WTC11 (cell line): ENCODE results near the gene SELENOH. TPM values are rescaled to one million over a fixed set of nuclear protein-coding genes. Genes with fewer than 3 reads are reported as not detected.

Experiments
- ATAC-seq: fragments of 200-7000 bp; cut with Tn5 transposase; 2 replicates; pipeline ENCODE4 v1.10.0; 2021; ENCODE audit warnings: mild to moderate bottlenecking, moderate library complexity
- Bru-seq: library from RNA; stranded (reverse); fragments of 400-500 nt; gene quantifications from one replicate; lab custom pipeline; 2021; lab: Mats Ljungman, UMichigan
- CTCF ChIA-PET: fragments of 300-600 bp; sonication (Branson Sonifier 250); formaldehyde crosslinking; loops from one replicate; lab custom pipeline; 2021; ENCODE audit warnings: antibody characterized with exemption; lab: Charles Lee
- POLR2A ChIA-PET: fragments of 350-600 bp; sonication (Branson Sonifier 250); formaldehyde crosslinking; loops from one replicate; lab custom pipeline; 2021; ENCODE audit warnings: antibody characterized with exemption; lab: Charles Lee
- DNase-seq: peaks from one replicate; pipeline ENCODE4 v3.0.0; 2021; ENCODE audit warnings: low spot score
- H3K27ac Mint-ChIP-seq: 2 replicates; pipeline ENCODE4 v1.8.0; 2021; ENCODE audit warnings: mixed read lengths
- H3K27me3 Mint-ChIP-seq: 2 replicates; pipeline ENCODE4 v1.8.0; 2021; ENCODE audit warnings: low read depth, mild to moderate bottlenecking, moderate library complexity, mixed read lengths
- H3K36me3 Mint-ChIP-seq: 2 replicates; pipeline ENCODE4 v1.8.0; 2021; ENCODE audit warnings: mixed read lengths
- H3K4me1 Mint-ChIP-seq: 2 replicates; pipeline ENCODE4 v1.8.0; 2022; ENCODE audit warnings: mixed read lengths
- H3K4me3 Mint-ChIP-seq: 2 replicates; pipeline ENCODE4 v1.8.0; 2021; ENCODE audit warnings: mild to moderate bottlenecking, moderate library complexity, mixed read lengths
- H3K9me3 Mint-ChIP-seq: 2 replicates; pipeline ENCODE4 v1.8.0; 2021; ENCODE audit warnings: mixed read lengths
- HMGA2 ChIP-seq: fragments of 250-450 bp; sonication (Bioruptor Pico); IDR thresholded peaks from 2 replicates; pipeline ENCODE4 v1.4.0; 2021; ENCODE audit warnings: mild to moderate bottlenecking, moderate library complexity
- IRF2 ChIP-seq: sonication (generic); formaldehyde crosslinking; IDR thresholded peaks from 2 replicates; pipeline ENCODE4 v1.8.0; 2022; ENCODE audit warnings: low read depth, missing genetic modification reagents, borderline replicate concordance
- JUN ChIP-seq: sonication (generic); formaldehyde crosslinking; IDR thresholded peaks from 2 replicates; pipeline ENCODE4 v1.8.0; 2023; ENCODE audit warnings: mild to moderate bottlenecking, missing genetic modification reagents
- MYBL2 ChIP-seq: sonication (generic); formaldehyde crosslinking; IDR thresholded peaks from 2 replicates; pipeline ENCODE4 v1.8.1; 2023; ENCODE audit warnings: mild to moderate bottlenecking, moderate library complexity, missing genetic modification reagents
- NR1H2 ChIP-seq: sonication (generic); formaldehyde crosslinking; IDR thresholded peaks from 2 replicates; pipeline ENCODE4 v1.9.0; 2021; ENCODE audit warnings: mild to moderate bottlenecking, moderate library complexity, missing genetic modification reagents
- NR2C2 ChIP-seq: sonication (generic); formaldehyde crosslinking; IDR thresholded peaks from 2 replicates; pipeline ENCODE4 v1.8.0; 2022; ENCODE audit warnings: mild to moderate bottlenecking, missing genetic modification reagents
- SMAD3 ChIP-seq: sonication (generic); formaldehyde crosslinking; IDR thresholded peaks from 2 replicates; pipeline ENCODE4 v1.8.0; 2022; ENCODE audit warnings: missing genetic modification reagents, mild to moderate bottlenecking, borderline replicate concordance
- SP1 ChIP-seq: sonication (generic); formaldehyde crosslinking; conservative IDR thresholded peaks from 2 replicates; pipeline ENCODE4 v1.8.1; 2022; ENCODE audit warnings: missing genetic modification reagents
- ZNF121 ChIP-seq: sonication (generic); formaldehyde crosslinking; IDR thresholded peaks from 2 replicates; pipeline ENCODE4 v1.8.0; 2023; ENCODE audit warnings: missing genetic modification reagents
- ZNF232 ChIP-seq: sonication (generic); formaldehyde crosslinking; IDR thresholded peaks from 2 replicates; pipeline ENCODE4 v1.8.0; 2022; ENCODE audit warnings: mild to moderate bottlenecking, missing genetic modification reagents
- ZNF317 ChIP-seq: sonication (generic); formaldehyde crosslinking; IDR thresholded peaks from 2 replicates; pipeline ENCODE4 v1.8.1; 2023; ENCODE audit warnings: low read depth, mild to moderate bottlenecking, moderate library complexity, missing genetic modification reagents, borderline replicate concordance
- long read RNA-seq, 3 experiments: library from RNA in 1 of 3; library from capped mRNA in 1 of 3; library from polyadenylated mRNA in 1 of 3; unstranded in 2 of 3; stranded (forward) in 1 of 3; transcript quantifications; one replicate each; pipeline ENCODE4 v2.0.0, GENCODE V29; 2021
- total RNA-seq: library from RNA; stranded (reverse); gene quantifications from 3 replicates; pipeline ENCODE4 v1.2.3, GENCODE V29; 2021
- TF ChIP-seq, protein P1 (sequence below): sonication (generic); formaldehyde crosslinking; IDR thresholded peaks from 2 replicates; pipeline ENCODE4 v1.8.0; 2022; ENCODE audit warnings: mild to moderate bottlenecking, missing genetic modification reagents
- TF ChIP-seq, protein P2 (sequence below): sonication (generic); formaldehyde crosslinking; IDR thresholded peaks from 2 replicates; pipeline ENCODE4 v1.8.1; 2023; ENCODE audit warnings: mild to moderate bottlenecking, moderate library complexity, missing genetic modification reagents
- TF ChIP-seq, protein P3 (sequence below): sonication (generic); formaldehyde crosslinking; IDR thresholded peaks from 2 replicates; pipeline ENCODE4 v1.8.1; 2023; ENCODE audit warnings: mild to moderate bottlenecking, missing genetic modification reagents, moderate library complexity
- TF ChIP-seq, protein P4 (sequence below): sonication (generic); formaldehyde crosslinking; IDR thresholded peaks from 2 replicates; pipeline ENCODE4 v1.8.0; 2023; ENCODE audit warnings: mild to moderate bottlenecking, missing genetic modification reagents
- TF ChIP-seq, protein P5 (sequence below): sonication (generic); formaldehyde crosslinking; IDR thresholded peaks from 2 replicates; pipeline ENCODE4 v1.8.1; 2022; ENCODE audit warnings: mild to moderate bottlenecking, moderate library complexity, missing genetic modification reagents
- TF ChIP-seq, protein P6 (sequence below): sonication (generic); formaldehyde crosslinking; IDR thresholded peaks from 2 replicates; pipeline ENCODE4 v1.8.1; 2022; ENCODE audit warnings: low read depth, missing genetic modification reagents, borderline replicate concordance
- TF ChIP-seq, protein P7 (sequence below): sonication (generic); formaldehyde crosslinking; IDR thresholded peaks from 2 replicates; pipeline ENCODE4 v1.8.1; 2023; ENCODE audit warnings: mild to moderate bottlenecking, missing genetic modification reagents
- TF ChIP-seq, protein P8 (sequence below): fragments of 200-600 bp; IDR thresholded peaks from 2 replicates; pipeline ENCODE4 v1.8.0; 2022; ENCODE audit warnings: antibody characterized with exemption

SELENOH gene, protein sequence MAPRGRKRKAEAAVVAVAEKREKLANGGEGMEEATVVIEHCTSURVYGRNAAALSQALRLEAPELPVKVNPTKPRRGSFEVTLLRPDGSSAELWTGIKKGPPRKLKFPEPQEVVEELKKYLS
- 251 to 266 TPM (median 259 TPM) in 3 replicates for total RNA-seq
- Bru-seq, nascent RNA, result percentile 97 among the genes with signal in this experiment
- long read RNA-seq, experiment 1, transcript SELENOH-204 (4 exons, 818 nt), result major isoform, 174 of 184 reads
- long read RNA-seq, experiment 1, partial matches to known transcripts, result 2 of 184 reads
- long read RNA-seq, experiment 1, other reads (novel, unspliced or antisense), result 4 of 184 reads
- long read RNA-seq, experiment 2, transcript SELENOH-204 (4 exons, 818 nt), result major isoform, 287 of 325 reads
- long read RNA-seq, experiment 2, transcript SELENOH-202 (4 exons, 469 nt), result minor isoform, 6 of 325 reads
- long read RNA-seq, experiment 2, partial matches to known transcripts, result 3 of 325 reads
- long read RNA-seq, experiment 2, other reads (novel, unspliced or antisense), result 23 of 325 reads
- long read RNA-seq, experiment 3, transcript SELENOH-204 (4 exons, 818 nt), result major isoform, 26 of 33 reads
- long read RNA-seq, experiment 3, partial matches to known transcripts, result 0 of 33 reads
- long read RNA-seq, experiment 3, other reads (novel, unspliced or antisense), result 2 of 33 reads

DNA sequence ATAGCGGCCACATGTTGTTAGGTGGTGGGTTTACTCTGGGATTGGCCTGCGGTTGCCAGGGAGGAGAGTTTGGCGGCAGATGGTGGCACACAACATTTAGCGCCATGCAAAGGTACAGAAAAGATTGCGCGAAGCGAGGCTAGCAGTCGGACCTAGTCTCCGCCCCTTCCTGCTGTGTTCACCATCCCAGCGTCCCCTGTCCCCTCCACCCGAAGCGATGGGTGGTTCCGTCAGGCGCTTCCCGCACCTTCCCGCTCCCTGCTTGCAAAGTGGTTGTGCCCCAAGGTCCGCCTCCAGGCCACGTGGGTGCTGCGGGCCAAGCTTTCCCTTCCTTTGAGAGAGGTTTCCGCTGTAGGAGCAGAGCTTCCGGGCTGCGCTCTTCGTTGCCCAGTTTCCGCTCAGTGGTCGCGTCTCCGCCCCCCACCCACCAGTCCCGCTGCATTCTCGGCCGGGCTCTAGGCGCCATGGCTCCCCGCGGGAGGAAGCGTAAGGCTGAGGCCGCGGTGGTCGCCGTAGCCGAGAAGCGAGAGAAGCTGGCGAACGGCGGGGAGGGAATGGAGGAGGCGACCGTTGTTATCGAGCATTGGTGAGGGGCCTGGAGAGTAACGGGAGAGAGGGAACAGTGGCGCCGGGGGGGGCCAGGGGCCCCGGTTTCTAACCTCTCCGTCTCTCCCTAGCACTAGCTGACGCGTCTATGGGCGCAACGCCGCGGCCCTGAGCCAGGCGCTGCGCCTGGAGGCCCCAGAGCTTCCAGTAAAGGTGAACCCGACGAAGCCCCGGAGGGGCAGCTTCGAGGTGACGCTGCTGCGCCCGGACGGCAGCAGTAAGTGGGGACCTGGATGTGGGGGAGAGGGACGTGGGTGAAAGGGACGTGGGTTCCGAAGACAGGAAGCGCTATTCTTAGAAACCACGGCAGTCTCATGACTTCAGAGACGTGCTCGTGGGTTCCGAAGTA is at the start of gene SELENOH:
Gene SELENOH, plus strand, starts transcription at position 360 of the 955 bp plus-strand sequence. Its CDS starts 105 bp downstream, at position 465.
- Mint-ChIP-seq H3K9me3 (no peaks in the 10 kb centered on the region), H3K27me3 (no peaks in the 10 kb centered on the region), H3K36me3 (peaks cover 49% of the 10 kb centered on the region), H3K4me3 (peak within 1 kb of the TSS; percentile 94), H3K27ac (peak within 1 kb of the TSS; percentile 97), H3K4me1 (peaks cover 15% of the 10 kb centered on the region)
- DNase-seq, result peak; percentile 98
- ChIA-PET POLR2A (interaction anchor here (0.6 to 2.6 kb wide), 20 partner anchors 10 to 319 kb away, joined by 3 to 22 read pairs (median 4); partner anchors contain the start of genes CTNND1, MED19 and TMX2), CTCF (interaction anchor here (0.9 to 1.9 kb wide), 3 partner anchors 10 to 59 kb away, joined by 4 to 14 read pairs (median 7); partner anchors contain the start of gene BTBD18)
- peak; percentile 96 for ATAC-seq
- TF ChIP-seq IRF2 (CRISPR knock-in tag) (0 out of 2 replicates have a peak, but pooled peaks have one; percentile 44), ZNF317 (no peak), SP1 (CRISPR knock-in tag) (peak; percentile 99), SMAD3 (CRISPR knock-in tag) (peak; percentile 71; the same call in 1 of the 2 replicates), MYBL2 (peak; percentile 96), JUN (CRISPR knock-in tag) (no peak; the same call in 1 of the 2 replicates), ZNF232 (peak; percentile 76; the same call in 1 of the 2 replicates), NR1H2 (CRISPR knock-in tag) (no peak), HMGA2 (CRISPR knock-in tag) (no peak; the same call in 1 of the 2 replicates), ZNF121 (peak; percentile 99), NR2C2 (CRISPR knock-in tag) (no peak)
- TF ChIP-seq, protein P1, sequence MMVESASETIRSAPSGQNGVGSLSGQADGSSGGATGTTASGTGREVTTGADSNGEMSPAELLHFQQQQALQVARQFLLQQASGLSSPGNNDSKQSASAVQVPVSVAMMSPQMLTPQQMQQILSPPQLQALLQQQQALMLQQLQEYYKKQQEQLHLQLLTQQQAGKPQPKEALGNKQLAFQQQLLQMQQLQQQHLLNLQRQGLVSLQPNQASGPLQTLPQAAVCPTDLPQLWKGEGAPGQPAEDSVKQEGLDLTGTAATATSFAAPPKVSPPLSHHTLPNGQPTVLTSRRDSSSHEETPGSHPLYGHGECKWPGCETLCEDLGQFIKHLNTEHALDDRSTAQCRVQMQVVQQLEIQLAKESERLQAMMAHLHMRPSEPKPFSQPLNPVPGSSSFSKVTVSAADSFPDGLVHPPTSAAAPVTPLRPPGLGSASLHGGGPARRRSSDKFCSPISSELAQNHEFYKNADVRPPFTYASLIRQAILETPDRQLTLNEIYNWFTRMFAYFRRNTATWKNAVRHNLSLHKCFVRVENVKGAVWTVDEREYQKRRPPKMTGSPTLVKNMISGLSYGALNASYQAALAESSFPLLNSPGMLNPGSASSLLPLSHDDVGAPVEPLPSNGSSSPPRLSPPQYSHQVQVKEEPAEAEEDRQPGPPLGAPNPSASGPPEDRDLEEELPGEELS (CRISPR knock-in tag), result peak; percentile 91
- TF ChIP-seq, protein P2, sequence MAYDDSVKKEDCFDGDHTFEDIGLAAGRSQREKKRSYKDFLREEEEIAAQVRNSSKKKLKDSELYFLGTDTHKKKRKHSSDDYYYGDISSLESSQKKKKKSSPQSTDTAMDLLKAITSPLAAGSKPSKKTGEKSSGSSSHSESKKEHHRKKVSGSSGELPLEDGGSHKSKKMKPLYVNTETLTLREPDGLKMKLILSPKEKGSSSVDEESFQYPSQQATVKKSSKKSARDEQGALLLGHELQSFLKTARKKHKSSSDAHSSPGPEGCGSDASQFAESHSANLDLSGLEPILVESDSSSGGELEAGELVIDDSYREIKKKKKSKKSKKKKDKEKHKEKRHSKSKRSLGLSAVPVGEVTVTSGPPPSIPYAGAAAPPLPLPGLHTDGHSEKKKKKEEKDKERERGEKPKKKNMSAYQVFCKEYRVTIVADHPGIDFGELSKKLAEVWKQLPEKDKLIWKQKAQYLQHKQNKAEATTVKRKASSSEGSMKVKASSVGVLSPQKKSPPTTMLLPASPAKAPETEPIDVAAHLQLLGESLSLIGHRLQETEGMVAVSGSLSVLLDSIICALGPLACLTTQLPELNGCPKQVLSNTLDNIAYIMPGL, result peak; percentile 57
- TF ChIP-seq, protein P3, sequence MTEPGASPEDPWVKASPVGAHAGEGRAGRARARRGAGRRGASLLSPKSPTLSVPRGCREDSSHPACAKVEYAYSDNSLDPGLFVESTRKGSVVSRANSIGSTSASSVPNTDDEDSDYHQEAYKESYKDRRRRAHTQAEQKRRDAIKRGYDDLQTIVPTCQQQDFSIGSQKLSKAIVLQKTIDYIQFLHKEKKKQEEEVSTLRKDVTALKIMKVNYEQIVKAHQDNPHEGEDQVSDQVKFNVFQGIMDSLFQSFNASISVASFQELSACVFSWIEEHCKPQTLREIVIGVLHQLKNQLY, result no peak
- TF ChIP-seq, protein P4, sequence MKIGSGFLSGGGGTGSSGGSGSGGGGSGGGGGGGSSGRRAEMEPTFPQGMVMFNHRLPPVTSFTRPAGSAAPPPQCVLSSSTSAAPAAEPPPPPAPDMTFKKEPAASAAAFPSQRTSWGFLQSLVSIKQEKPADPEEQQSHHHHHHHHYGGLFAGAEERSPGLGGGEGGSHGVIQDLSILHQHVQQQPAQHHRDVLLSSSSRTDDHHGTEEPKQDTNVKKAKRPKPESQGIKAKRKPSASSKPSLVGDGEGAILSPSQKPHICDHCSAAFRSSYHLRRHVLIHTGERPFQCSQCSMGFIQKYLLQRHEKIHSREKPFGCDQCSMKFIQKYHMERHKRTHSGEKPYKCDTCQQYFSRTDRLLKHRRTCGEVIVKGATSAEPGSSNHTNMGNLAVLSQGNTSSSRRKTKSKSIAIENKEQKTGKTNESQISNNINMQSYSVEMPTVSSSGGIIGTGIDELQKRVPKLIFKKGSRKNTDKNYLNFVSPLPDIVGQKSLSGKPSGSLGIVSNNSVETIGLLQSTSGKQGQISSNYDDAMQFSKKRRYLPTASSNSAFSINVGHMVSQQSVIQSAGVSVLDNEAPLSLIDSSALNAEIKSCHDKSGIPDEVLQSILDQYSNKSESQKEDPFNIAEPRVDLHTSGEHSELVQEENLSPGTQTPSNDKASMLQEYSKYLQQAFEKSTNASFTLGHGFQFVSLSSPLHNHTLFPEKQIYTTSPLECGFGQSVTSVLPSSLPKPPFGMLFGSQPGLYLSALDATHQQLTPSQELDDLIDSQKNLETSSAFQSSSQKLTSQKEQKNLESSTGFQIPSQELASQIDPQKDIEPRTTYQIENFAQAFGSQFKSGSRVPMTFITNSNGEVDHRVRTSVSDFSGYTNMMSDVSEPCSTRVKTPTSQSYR, result peak; percentile 57; the same call in 1 of the 2 replicates
- TF ChIP-seq, protein P5, sequence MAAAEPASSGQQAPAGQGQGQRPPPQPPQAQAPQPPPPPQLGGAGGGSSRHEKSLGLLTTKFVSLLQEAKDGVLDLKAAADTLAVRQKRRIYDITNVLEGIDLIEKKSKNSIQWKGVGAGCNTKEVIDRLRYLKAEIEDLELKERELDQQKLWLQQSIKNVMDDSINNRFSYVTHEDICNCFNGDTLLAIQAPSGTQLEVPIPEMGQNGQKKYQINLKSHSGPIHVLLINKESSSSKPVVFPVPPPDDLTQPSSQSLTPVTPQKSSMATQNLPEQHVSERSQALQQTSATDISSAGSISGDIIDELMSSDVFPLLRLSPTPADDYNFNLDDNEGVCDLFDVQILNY (CRISPR knock-in tag), result peak; percentile 94; the same call in 1 of the 2 replicates
- TF ChIP-seq, protein P6, sequence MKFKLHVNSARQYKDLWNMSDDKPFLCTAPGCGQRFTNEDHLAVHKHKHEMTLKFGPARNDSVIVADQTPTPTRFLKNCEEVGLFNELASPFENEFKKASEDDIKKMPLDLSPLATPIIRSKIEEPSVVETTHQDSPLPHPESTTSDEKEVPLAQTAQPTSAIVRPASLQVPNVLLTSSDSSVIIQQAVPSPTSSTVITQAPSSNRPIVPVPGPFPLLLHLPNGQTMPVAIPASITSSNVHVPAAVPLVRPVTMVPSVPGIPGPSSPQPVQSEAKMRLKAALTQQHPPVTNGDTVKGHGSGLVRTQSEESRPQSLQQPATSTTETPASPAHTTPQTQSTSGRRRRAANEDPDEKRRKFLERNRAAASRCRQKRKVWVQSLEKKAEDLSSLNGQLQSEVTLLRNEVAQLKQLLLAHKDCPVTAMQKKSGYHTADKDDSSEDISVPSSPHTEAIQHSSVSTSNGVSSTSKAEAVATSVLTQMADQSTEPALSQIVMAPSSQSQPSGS, result no peak
- TF ChIP-seq, protein P7, sequence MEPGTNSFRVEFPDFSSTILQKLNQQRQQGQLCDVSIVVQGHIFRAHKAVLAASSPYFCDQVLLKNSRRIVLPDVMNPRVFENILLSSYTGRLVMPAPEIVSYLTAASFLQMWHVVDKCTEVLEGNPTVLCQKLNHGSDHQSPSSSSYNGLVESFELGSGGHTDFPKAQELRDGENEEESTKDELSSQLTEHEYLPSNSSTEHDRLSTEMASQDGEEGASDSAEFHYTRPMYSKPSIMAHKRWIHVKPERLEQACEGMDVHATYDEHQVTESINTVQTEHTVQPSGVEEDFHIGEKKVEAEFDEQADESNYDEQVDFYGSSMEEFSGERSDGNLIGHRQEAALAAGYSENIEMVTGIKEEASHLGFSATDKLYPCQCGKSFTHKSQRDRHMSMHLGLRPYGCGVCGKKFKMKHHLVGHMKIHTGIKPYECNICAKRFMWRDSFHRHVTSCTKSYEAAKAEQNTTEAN (CRISPR knock-in tag), result peak; percentile 92
- TF ChIP-seq, protein P8, sequence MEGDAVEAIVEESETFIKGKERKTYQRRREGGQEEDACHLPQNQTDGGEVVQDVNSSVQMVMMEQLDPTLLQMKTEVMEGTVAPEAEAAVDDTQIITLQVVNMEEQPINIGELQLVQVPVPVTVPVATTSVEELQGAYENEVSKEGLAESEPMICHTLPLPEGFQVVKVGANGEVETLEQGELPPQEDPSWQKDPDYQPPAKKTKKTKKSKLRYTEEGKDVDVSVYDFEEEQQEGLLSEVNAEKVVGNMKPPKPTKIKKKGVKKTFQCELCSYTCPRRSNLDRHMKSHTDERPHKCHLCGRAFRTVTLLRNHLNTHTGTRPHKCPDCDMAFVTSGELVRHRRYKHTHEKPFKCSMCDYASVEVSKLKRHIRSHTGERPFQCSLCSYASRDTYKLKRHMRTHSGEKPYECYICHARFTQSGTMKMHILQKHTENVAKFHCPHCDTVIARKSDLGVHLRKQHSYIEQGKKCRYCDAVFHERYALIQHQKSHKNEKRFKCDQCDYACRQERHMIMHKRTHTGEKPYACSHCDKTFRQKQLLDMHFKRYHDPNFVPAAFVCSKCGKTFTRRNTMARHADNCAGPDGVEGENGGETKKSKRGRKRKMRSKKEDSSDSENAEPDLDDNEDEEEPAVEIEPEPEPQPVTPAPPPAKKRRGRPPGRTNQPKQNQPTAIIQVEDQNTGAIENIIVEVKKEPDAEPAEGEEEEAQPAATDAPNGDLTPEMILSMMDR, result no peak
